GM18505 (cell line): Measurements from ENCODE around the gene SLC51B.
"Not testable (repeated sequence)": the region's sequence is repeated elsewhere in the genome, so short reads cannot be mapped to it uniquely, and the experiment has no call there.

Source experiments
- ATAC-seq: cut with Tn5 transposase; IDR thresholded peaks from one replicate; pipeline ENCODE4 v1.9.1; 2021; ENCODE audit not compliant: unreplicated experiment
- POLR2A ChIP-seq: IDR thresholded peaks from 4 replicates; pipeline ENCODE4 v1.6.1; 2011; ENCODE audit warnings: borderline replicate concordance; ENCODE audit not compliant: insufficient read depth, insufficient read length; ENCODE audit errors: extremely low read depth

Gene SLC51B

GRCh38 chr15:65081758-65082157 is 36.6 kb downstream of the SLC51B start:
- no peak for TF ChIP-seq POLR2A
- ATAC-seq = no peak

GRCh38 chr15:65082303-65082953 is 37.2 kb downstream of the SLC51B start:
- no peak for TF ChIP-seq POLR2A
- no peak for ATAC-seq

- no peak for ATAC-seq
- TF ChIP-seq POLR2A = no peak
These were observed 38.1 kb downstream of the SLC51B start for GRCh38 chr15:65083262-65083701.

- ATAC-seq = no peak
- no peak for TF ChIP-seq POLR2A
These were observed 39.5 kb downstream of the SLC51B start for GRCh38 chr15:65084500-65085206.

DNA sequence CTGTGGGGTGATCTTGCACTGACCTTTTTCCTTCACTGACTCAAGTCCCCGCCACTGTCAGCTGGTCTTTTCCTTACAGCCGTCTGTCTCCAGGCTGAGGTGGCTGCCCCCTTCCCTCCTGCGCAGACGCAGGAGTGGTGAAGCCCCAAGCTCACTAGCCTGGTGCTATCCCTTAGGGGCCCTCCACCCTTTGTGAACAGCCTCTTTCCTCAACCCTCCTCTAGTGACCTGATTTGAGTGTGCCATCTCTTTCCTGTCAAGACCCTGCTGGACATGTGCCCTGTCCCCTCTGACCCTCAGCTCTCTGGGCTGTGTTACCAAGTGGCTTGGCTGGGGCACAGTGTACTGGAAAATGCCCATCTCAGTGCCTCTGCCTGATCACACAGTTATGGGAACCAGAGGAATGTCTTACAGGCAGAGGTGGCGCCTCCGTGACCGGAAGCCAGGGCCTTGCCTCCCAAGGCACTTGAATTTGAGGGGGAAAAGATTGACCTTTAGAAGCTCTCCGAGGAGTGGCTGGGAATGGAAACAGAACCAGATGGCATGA is 40.1 kb downstream of the SLC51B start:
- TF ChIP-seq POLR2A = no peak
- ATAC-seq = no peak

DNA sequence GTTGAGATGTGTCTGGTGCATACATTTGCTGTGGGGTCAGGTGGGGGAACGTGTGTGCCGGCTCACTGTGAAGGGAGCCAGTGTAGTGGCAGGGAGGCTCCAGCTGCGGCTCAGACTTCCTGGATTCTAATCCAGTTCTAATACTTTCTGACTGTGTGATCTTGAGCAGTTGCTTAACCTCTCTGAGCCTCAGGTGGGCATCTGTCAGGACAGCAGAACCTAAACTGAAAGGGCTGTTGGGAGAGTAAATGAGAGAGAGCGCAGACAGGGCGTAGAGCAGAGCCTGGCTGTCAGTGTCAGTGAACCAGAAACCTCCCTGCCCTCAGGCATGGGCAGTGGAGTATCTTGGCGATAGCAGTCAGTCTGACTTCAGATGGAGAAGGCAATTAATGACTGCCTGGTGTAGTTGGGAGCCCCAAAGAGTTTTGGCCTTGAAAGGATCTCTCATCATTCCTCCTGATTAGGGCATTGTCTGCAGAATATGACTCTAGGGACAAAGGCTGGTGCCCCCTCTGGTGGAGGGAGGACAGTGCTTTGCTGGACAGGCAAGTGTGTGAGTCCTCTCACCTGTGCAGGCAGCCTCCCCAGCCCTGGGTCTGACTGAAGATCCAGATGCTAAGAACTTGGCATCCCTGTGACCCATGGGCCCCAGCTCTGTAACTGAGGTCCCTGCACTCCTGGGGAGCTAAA is 40.9 kb downstream of the SLC51B start:
- TF ChIP-seq POLR2A = no peak
- ATAC-seq = no peak

GRCh38 chr15:65086680-65087111 is 41.5 kb downstream of the SLC51B start:
- no peak for ATAC-seq
- TF ChIP-seq POLR2A = no peak

DNA sequence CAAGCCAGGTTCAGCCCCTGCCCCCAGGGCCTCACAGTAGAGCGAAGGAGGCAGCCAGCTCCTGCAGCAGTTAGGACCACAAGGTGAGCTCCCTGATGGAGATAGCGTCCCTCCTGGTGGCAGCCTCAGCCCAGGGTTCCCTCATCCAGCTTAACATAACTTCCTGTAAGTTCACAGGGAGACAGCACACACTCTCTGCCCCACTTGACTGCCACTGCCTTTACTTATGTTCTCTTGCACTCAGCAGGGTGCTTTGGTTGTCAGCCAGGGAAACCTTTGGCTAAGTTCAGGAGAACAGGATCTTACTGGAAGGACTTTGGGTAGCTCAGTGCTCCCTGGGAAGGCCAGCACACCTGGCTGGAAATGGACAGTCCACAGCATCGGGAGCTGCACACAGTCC is 42.2 kb downstream of the SLC51B start:
- no peak for ATAC-seq
- TF ChIP-seq POLR2A = no peak

GRCh38 chr15:65087873-65088642 is 42.9 kb downstream of the SLC51B start:
- no peak for ATAC-seq
- no peak for TF ChIP-seq POLR2A

GRCh38 chr15:65088643-65089021 is 43.4 kb downstream of the SLC51B start:
- TF ChIP-seq POLR2A = no peak
- no peak for ATAC-seq

- TF ChIP-seq POLR2A = no peak
- no peak for ATAC-seq
These were observed 44.1 kb downstream of the SLC51B start for GRCh38 chr15:65089206-65089824.

GRCh38 chr15:65091946-65092770 is 47.0 kb downstream of the SLC51B start:
- TF ChIP-seq POLR2A = no peak
- no peak for ATAC-seq

GRCh38 chr15:65092911-65093792 is 48.0 kb downstream of the SLC51B start:
- no peak for ATAC-seq
- TF ChIP-seq POLR2A = no peak

GRCh38 chr15:65093793-65094170 is 48.6 kb downstream of the SLC51B start:
- ATAC-seq = not testable (repeated sequence)
